ENCODE results near the gene PARVG.

PARVG gene

DNA sequence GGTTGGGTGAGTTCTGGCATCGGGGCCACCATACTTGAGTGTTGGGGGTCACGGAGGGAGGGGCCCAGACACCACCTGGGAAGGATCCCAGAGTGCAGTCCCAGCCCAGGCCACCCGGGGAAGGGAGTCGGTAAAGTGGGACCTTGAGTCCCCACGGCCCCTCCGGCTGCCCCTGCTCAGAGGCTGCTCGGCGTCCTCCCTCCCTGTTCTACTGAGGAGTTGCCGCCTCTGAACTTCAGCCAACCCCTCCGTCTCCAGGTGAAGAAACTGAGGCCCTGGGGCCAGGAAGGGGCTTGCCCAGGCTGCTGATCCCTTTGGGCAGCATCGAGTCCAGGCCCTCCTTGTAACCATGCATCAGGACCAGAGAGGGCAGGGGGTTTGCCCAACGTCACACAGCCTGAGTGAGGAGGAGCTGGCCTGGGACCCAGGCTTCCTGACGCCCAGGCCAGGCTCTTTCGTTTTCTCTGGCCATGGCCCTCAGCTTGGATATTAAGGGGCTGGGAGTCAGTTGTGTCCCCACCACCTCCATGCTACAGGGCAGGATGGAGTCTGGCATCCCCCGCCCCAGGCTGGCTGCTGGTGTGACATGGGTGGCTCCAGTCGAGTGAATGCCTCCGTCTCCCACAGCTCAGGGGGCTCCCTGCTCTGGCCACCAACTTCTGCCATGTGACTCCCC is 1.3 kb downstream of the PARVG start:
- TF ChIP-seq SIN3A (IDR thresholded peaks at IDR 0.05; ENCODE audit: borderline replicate concordance, insufficient read depth, low read length) (no peak), POLR2AphosphoS5 (IDR thresholded peaks at IDR 0.05; ENCODE audit: low read depth, low read length) (no peak), FOXP2 (optimal IDR thresholded peaks at IDR 0.05; ENCODE audit: borderline replicate concordance, extremely low read depth, extremely low read length, insufficient read depth) (no peak), TAF1 (IDR thresholded peaks at IDR 0.05; ENCODE audit: borderline replicate concordance, insufficient read depth, low read length) (no peak)
- TF ChIP-seq, protein P1, sequence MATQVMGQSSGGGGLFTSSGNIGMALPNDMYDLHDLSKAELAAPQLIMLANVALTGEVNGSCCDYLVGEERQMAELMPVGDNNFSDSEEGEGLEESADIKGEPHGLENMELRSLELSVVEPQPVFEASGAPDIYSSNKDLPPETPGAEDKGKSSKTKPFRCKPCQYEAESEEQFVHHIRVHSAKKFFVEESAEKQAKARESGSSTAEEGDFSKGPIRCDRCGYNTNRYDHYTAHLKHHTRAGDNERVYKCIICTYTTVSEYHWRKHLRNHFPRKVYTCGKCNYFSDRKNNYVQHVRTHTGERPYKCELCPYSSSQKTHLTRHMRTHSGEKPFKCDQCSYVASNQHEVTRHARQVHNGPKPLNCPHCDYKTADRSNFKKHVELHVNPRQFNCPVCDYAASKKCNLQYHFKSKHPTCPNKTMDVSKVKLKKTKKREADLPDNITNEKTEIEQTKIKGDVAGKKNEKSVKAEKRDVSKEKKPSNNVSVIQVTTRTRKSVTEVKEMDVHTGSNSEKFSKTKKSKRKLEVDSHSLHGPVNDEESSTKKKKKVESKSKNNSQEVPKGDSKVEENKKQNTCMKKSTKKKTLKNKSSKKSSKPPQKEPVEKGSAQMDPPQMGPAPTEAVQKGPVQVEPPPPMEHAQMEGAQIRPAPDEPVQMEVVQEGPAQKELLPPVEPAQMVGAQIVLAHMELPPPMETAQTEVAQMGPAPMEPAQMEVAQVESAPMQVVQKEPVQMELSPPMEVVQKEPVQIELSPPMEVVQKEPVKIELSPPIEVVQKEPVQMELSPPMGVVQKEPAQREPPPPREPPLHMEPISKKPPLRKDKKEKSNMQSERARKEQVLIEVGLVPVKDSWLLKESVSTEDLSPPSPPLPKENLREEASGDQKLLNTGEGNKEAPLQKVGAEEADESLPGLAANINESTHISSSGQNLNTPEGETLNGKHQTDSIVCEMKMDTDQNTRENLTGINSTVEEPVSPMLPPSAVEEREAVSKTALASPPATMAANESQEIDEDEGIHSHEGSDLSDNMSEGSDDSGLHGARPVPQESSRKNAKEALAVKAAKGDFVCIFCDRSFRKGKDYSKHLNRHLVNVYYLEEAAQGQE (IDR thresholded peaks at IDR 0.05; ENCODE audit: insufficient read depth in 1 of 2, low read depth in 2 of 2, low read length in 2 of 2): no peak

DNA sequence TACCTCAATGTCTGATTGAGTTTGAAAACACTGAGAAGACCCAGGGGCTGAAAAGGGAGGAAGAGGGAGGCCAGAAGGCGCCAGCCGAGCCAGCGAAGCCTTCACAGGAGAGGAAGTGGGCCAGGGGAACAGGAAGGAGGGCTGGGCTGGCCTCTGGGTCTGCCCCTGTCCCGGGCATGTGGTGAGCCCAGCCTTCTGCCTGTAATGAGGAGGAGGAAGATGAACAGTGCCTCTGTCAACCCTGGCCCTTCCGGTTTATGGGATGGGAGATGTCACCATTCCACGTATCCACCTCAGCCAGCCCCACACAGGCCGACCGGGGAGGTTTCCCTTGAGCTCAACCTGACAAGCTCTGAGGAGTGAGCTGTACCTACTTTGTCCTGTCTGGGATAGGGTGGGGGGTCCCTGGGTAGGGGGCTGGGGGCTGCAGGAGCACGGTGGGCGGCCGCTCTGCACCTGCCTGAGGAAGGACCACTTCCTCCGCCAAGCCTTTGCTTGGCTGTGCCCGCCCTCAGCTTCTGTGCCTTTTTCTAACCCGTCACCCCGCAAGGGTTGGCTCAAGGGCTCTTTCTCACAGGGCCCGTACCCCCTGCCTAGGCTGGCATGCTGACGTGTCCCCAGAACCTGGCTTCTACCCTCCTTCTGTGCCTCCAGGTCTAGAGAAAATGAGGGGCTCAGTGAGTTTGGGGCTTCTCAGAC is 2.0 kb downstream of the PARVG start:
- TF ChIP-seq SIN3A (IDR thresholded peaks at IDR 0.05; ENCODE audit: borderline replicate concordance, insufficient read depth, low read length): no peak

DNA sequence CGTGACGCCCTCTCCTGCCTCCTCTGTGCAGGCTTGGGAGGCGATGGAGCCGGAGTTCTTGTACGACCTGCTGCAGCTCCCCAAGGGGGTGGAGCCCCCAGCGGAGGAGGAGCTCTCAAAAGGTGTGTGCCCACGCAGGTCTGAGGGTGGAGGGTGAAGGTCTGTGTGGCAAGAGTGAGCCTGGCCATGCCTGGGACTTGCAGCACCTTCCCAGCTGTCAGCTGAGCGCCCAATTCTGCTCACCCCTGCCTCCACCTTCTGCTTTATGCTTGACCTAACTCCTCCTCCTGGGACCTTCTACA is 2.5 kb downstream of the PARVG start:
- TF ChIP-seq SIN3A (IDR thresholded peaks at IDR 0.05; ENCODE audit: borderline replicate concordance, insufficient read depth, low read length) (no peak), FOXP2 (optimal IDR thresholded peaks at IDR 0.05; ENCODE audit: borderline replicate concordance, extremely low read depth, extremely low read length, insufficient read depth) (no peak)

DNA sequence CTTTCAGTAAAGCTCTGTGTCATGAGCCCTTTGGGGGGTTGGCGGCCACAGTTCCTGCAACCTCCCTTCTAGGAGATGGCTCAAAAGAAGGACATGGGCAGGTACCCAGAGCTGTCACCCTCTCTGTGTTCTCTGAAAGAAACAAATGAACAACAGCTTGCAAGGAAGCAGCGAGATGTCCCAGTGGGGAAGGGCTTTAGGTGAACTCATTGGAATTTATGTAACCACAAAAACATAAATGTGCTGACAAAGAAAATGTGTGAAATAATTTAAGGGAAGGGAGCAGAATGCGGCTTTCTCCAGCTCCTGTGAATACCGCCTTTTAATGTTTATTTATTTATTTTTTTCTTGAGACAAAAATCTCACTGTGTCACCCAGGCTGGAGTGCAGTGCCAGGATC is 3.3 kb downstream of the PARVG start:
- TF ChIP-seq SIN3A (IDR thresholded peaks at IDR 0.05; ENCODE audit: borderline replicate concordance, insufficient read depth, low read length): no peak
- no peak for TF ChIP-seq POLR2AphosphoS5 (IDR thresholded peaks at IDR 0.05; ENCODE audit: low read depth, low read length)
- TF ChIP-seq, protein P1 (IDR thresholded peaks at IDR 0.05; ENCODE audit: insufficient read depth in 1 of 2, low read depth in 2 of 2, low read length in 2 of 2): no peak
- TF ChIP-seq FOXP2 (optimal IDR thresholded peaks at IDR 0.05; ENCODE audit: borderline replicate concordance, extremely low read depth, extremely low read length, insufficient read depth): no peak
- no peak for TF ChIP-seq TAF1 (IDR thresholded peaks at IDR 0.05; ENCODE audit: borderline replicate concordance, insufficient read depth, low read length)

DNA sequence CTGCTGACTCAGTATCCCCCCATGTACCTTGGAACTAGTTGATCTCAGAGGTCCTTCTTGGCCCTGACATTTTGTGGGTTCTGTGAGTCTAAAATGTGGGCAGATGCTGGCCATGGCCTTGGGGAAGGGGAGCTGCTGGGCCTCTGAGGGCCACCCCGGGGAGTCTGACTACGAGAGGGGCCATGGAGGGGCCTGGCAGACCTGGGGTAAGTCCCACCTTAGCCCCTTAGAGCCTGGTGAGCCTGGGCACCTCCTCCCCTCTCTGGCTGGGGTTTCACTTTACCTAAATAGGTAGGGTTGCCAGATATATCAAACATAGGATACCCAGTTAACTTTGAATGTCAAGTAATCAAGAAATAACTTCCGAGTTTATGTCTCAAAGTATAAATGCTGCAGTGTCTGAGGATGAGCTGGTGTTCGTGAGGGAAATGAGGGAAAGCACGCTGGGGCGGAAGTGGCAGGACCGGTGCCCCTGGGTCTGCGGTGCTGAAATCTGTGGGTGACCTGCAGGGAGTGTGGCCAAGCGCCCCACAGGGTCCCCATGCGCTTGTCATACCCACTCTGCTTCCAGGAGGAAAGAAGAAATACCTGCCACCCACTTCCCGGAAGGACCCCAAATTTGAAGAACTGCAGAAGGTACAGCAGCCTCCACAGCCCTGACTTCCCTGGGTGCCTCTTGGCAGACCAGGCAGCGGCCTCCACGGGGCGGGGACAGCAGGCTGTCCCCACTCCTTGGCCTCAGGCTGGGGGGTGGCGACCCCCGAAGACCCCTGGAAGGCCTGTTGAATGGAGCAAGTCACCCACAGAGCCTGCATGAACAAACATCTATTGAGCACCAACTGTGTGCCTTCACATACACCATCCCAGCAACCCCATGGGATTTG is 4.8 kb downstream of the PARVG start:
- no peak for TF ChIP-seq POLR2AphosphoS5 (IDR thresholded peaks at IDR 0.05; ENCODE audit: low read depth, low read length)
- TF ChIP-seq TAF1 (IDR thresholded peaks at IDR 0.05; ENCODE audit: borderline replicate concordance, insufficient read depth, low read length): no peak
- no peak for TF ChIP-seq SIN3A (IDR thresholded peaks at IDR 0.05; ENCODE audit: borderline replicate concordance, insufficient read depth, low read length)
- TF ChIP-seq FOXP2 (optimal IDR thresholded peaks at IDR 0.05; ENCODE audit: borderline replicate concordance, extremely low read depth, extremely low read length, insufficient read depth): no peak
- TF ChIP-seq, protein P1 (IDR thresholded peaks at IDR 0.05; ENCODE audit: insufficient read depth in 1 of 2, low read depth in 2 of 2, low read length in 2 of 2): no peak

DNA sequence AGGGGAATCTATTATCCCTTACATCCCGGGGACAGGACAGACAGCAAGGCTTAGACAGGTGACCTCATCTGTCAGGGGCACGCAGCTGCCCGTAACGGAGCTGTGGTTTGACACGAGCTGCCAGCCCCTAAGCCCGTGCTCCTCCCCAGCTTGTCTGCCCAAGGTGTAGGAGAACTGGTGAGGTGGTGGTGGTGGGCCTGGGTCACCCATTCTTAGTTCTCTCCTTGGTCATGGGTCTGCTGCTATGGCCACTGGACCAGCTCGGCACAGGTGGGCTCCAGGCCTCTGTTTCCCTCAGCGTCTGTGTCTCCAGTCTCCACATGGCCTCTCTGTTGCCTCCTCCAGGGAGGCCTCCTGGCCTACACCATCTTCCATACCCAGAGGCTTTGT is 5.4 kb downstream of the PARVG start:
- TF ChIP-seq TAF1 (IDR thresholded peaks at IDR 0.05; ENCODE audit: borderline replicate concordance, insufficient read depth, low read length) (no peak), FOXP2 (optimal IDR thresholded peaks at IDR 0.05; ENCODE audit: borderline replicate concordance, extremely low read depth, extremely low read length, insufficient read depth) (no peak), POLR2AphosphoS5 (IDR thresholded peaks at IDR 0.05; ENCODE audit: low read depth, low read length) (no peak), SIN3A (IDR thresholded peaks at IDR 0.05; ENCODE audit: borderline replicate concordance, insufficient read depth, low read length) (no peak)
- TF ChIP-seq, protein P1 (IDR thresholded peaks at IDR 0.05; ENCODE audit: insufficient read depth in 1 of 2, low read depth in 2 of 2, low read length in 2 of 2): no peak

Data from PFSK-1 (cell line).